ENCODE data around the gene RNF113B.

- TF ChIP-seq CTCF (CRISPR knock-in tag; IDR thresholded peaks at IDR 0.05) (no peak), POLR2A (IDR thresholded peaks at IDR 0.05; ENCODE audit: insufficient read depth in 1 of 2, low read depth in 2 of 2, low read length in 2 of 2) (no peak), HCFC1 (IDR thresholded peaks at IDR 0.05; ENCODE audit: low read depth, low read length) (no peak), KDM5B (CRISPR knock-in tag; IDR thresholded peaks at IDR 0.05; ENCODE audit: borderline replicate concordance) (no peak), ZNF274 (CRISPR knock-in tag; IDR thresholded peaks at IDR 0.05) (no peak), EZH2 (conservative IDR thresholded peaks at IDR 0.05; ENCODE audit: low read depth, low read length) (no peak), ONECUT2 (CRISPR knock-in tag; IDR thresholded peaks at IDR 0.05) (no peak), CHCHD3 (CRISPR knock-in tag; IDR thresholded peaks at IDR 0.05) (no peak), DMAP1 (CRISPR knock-in tag; IDR thresholded peaks at IDR 0.05) (no peak), ZSCAN12 (CRISPR knock-in tag; IDR thresholded peaks at IDR 0.05) (no peak), POLR2AphosphoS5 (IDR thresholded peaks at IDR 0.05; ENCODE audit: low read depth, low read length) (no peak)
- TF ChIP-seq, protein P1, sequence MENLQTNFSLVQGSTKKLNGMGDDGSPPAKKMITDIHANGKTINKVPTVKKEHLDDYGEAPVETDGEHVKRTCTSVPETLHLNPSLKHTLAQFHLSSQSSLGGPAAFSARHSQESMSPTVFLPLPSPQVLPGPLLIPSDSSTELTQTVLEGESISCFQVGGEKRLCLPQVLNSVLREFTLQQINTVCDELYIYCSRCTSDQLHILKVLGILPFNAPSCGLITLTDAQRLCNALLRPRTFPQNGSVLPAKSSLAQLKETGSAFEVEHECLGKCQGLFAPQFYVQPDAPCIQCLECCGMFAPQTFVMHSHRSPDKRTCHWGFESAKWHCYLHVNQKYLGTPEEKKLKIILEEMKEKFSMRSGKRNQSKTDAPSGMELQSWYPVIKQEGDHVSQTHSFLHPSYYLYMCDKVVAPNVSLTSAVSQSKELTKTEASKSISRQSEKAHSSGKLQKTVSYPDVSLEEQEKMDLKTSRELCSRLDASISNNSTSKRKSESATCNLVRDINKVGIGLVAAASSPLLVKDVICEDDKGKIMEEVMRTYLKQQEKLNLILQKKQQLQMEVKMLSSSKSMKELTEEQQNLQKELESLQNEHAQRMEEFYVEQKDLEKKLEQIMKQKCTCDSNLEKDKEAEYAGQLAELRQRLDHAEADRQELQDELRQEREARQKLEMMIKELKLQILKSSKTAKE (CRISPR knock-in tag; IDR thresholded peaks at IDR 0.05; ENCODE audit: borderline replicate concordance): no peak
- TF ChIP-seq, protein P2, sequence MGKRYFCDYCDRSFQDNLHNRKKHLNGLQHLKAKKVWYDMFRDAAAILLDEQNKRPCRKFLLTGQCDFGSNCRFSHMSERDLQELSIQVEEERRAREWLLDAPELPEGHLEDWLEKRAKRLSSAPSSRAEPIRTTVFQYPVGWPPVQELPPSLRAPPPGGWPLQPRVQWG (CRISPR knock-in tag; IDR thresholded peaks at IDR 0.05; ENCODE audit: borderline replicate concordance, low read depth): no peak
- TF ChIP-seq, protein P3, sequence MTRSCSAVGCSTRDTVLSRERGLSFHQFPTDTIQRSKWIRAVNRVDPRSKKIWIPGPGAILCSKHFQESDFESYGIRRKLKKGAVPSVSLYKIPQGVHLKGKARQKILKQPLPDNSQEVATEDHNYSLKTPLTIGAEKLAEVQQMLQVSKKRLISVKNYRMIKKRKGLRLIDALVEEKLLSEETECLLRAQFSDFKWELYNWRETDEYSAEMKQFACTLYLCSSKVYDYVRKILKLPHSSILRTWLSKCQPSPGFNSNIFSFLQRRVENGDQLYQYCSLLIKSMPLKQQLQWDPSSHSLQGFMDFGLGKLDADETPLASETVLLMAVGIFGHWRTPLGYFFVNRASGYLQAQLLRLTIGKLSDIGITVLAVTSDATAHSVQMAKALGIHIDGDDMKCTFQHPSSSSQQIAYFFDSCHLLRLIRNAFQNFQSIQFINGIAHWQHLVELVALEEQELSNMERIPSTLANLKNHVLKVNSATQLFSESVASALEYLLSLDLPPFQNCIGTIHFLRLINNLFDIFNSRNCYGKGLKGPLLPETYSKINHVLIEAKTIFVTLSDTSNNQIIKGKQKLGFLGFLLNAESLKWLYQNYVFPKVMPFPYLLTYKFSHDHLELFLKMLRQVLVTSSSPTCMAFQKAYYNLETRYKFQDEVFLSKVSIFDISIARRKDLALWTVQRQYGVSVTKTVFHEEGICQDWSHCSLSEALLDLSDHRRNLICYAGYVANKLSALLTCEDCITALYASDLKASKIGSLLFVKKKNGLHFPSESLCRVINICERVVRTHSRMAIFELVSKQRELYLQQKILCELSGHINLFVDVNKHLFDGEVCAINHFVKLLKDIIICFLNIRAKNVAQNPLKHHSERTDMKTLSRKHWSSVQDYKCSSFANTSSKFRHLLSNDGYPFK (CRISPR knock-in tag; IDR thresholded peaks at IDR 0.05; ENCODE audit: borderline replicate concordance): no peak
Observed at GRCh38 chr13:98129059-98129746, 47.9 kb downstream of the RNF113B start.
